Retinal pigment epithelial cell (primary cell): ENCODE results near the gene CAMSAP3.

Source experiments
- DNase-seq: peaks from one replicate; pipeline ENCODE4 v3.0.0-alpha.2; 2010; ENCODE audit warnings: low read depth
- H3K4me3 ChIP-seq: 2 replicates; pipeline ENCODE4 v1.5.1; 2011; ENCODE audit warnings: mild to moderate bottlenecking, low read length, control low read depth, moderate library complexity
- CTCF ChIP-seq: conservative IDR thresholded peaks from 2 replicates; pipeline ENCODE4 v1.5.1; 2011; ENCODE audit warnings: low read depth, low read length, control low read depth, inconsistent platforms

CAMSAP3 gene

GRCh38 chr19:7662657-7663056 is 67.0 kb downstream of the CAMSAP3 start:
- DNase-seq = no peak
- no peak overlapping the region for H3K4me3 ChIP-seq
- no peak for TF ChIP-seq CTCF

GRCh38 chr19:7663706-7664105 is 68.0 kb downstream of the CAMSAP3 start:
- no peak for DNase-seq
- no peak overlapping the region for H3K4me3 ChIP-seq
- no peak for TF ChIP-seq CTCF

DNA sequence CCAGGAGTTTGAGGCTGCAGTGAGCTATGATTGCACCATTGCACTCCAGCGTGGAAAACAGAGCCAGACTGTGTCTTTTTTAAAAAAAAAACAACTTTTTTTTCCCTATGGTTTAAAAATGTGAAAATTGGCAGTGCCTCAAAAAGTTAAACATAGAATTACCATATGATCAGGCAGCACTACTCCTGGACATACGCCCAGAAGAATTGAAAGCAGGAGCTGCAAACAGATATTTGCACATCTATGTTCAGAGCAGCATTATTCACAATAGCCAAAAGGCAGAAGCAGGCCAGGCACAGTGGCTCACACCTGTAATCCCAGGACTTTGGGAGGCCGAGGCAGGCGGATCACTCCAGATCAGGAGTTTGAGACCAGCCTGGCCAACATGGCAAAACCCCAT is 69.4 kb downstream of the CAMSAP3 start:
- H3K4me3 ChIP-seq = no peak overlapping the region
- no peak for TF ChIP-seq CTCF
- DNase-seq = peak; percentile 43
